T-cell (primary cell): Measurements from ENCODE around the gene NRP1. TPM values are rescaled to one million over a fixed set of nuclear protein-coding genes. Genes with fewer than 3 reads are reported as not detected.

Experiments used
- ATAC-seq, 4 experiments: fragments of 200-7000 bp in 3 of 4; fragments of 150-1000 bp in 1 of 4; cut with Tn5 transposase; replicated peaks in 1 of 4; 1 replicate in 3 of 4; 2 replicates in 1 of 4; pipeline ENCODE4 v1.10.0; 2021; ENCODE audit warnings: moderate library complexity in 3 of 4, mild to moderate bottlenecking in 2 of 4, moderate number of reproducible peaks in 1 of 4
- CTCF ChIA-PET, 2 donors: fragments of 300-600 bp; sonication (Branson Sonifier 250); formaldehyde crosslinking; loops; one replicate each; lab custom pipeline; 2022; ENCODE audit warnings: antibody characterized with exemption in 2 of 2; lab: Charles Lee
- POLR2A ChIA-PET, 2 donors: fragments of 300-600 bp; sonication (Branson Sonifier 250); formaldehyde crosslinking; loops; one replicate each; lab custom pipeline; 2022; ENCODE audit warnings: antibody characterized with exemption in 2 of 2; lab: Charles Lee
- DNase-seq, 35 experiments: peaks; one replicate each; pipeline versions ENCODE4 v3.0.0 to v3.0.0-alpha.2; 2013 to 2023
- H3K27ac ChIP-seq: one replicate; pipeline ENCODE4 v1.5.1; 2013; ENCODE audit warnings: low read length
- H3K27me3 ChIP-seq, 2 experiments: replicated peaks in 1 of 2; 1 replicate in 1 of 2; 2 replicates in 1 of 2; pipeline versions ENCODE4 v1.6.1 to v1.7.0; 2013; ENCODE audit warnings: low read length in 1 of 2, mixed read lengths in 1 of 2; ENCODE audit not compliant: control insufficient read depth in 2 of 2, insufficient read depth in 2 of 2; ENCODE audit errors: extremely low read depth in 1 of 2
- H3K36me3 ChIP-seq, 2 donors: 1 replicate in 1 of 2; 2 replicates in 1 of 2; pipeline versions ENCODE4 v1.6.1 to v1.7.0; 2013; ENCODE audit warnings: low read length in 1 of 2; ENCODE audit not compliant: control insufficient read depth in 2 of 2, insufficient read depth in 1 of 2; ENCODE audit errors: extremely low read depth in 1 of 2
- H3K4me1 ChIP-seq, 2 experiments: 1 replicate in 1 of 2; 2 replicates in 1 of 2; pipeline versions ENCODE4 v1.6.1 to v1.7.0; 2013; ENCODE audit warnings: low read length in 2 of 2, mixed read lengths in 1 of 2; ENCODE audit not compliant: insufficient read depth in 2 of 2, control insufficient read depth in 1 of 2; ENCODE audit errors: extremely low read depth in 1 of 2
- H3K4me3 ChIP-seq, 2 donors: 1 replicate in 1 of 2; 2 replicates in 1 of 2; pipeline versions ENCODE4 v1.5.1 to v1.7.0; 2013; ENCODE audit warnings: mild to moderate bottlenecking in 2 of 2, low read length in 1 of 2, moderate library complexity in 1 of 2; ENCODE audit not compliant: control insufficient read depth in 1 of 2; ENCODE audit errors: extremely low read depth in 1 of 2
- H3K9me3 ChIP-seq: 2 replicates; pipeline ENCODE4 v1.7.0; 2013
- H3K27ac Mint-ChIP-seq, 2 donors: one replicate each; pipeline ENCODE4 v1.8.0; 2020 to 2021; ENCODE audit warnings: mild to moderate bottlenecking in 2 of 2, mixed read lengths in 2 of 2
- H3K27me3 Mint-ChIP-seq, 2 donors: one replicate each; pipeline ENCODE4 v1.8.0; 2021 to 2022; ENCODE audit warnings: mixed read lengths in 2 of 2
- H3K36me3 Mint-ChIP-seq: one replicate; pipeline ENCODE4 v1.8.0; 2021; ENCODE audit warnings: mixed read lengths
- H3K4me1 Mint-ChIP-seq, 3 donors: one replicate each; pipeline ENCODE4 v1.8.0; 2020 to 2022; ENCODE audit warnings: mixed read lengths in 3 of 3, mild to moderate bottlenecking in 1 of 3
- H3K4me3 Mint-ChIP-seq, 3 donors: one replicate each; pipeline ENCODE4 v1.8.0; 2020 to 2022; ENCODE audit warnings: mild to moderate bottlenecking in 3 of 3, mixed read lengths in 3 of 3, moderate library complexity in 3 of 3
- H3K9me3 Mint-ChIP-seq, 3 donors: one replicate each; pipeline ENCODE4 v1.8.0; 2020 to 2022; ENCODE audit warnings: mixed read lengths in 3 of 3
- WGBS: methylation state at CpG from one replicate; pipeline ENCODE4 v1.1.5; 2013; ENCODE audit warnings: missing lambda C conversion rate; ENCODE audit not compliant: insufficient coverage; 5-methylcytosine and 5-hydroxymethylcytosine counted together
- total RNA-seq, 35 experiments: library from RNA in 6 of 35; stranded (reverse) in 6 of 35; fragments of 120-200 nt in 1 of 35; gene quantifications; one replicate each; pipeline versions ENCODE4 v1.2.1 to v1.2.4 and lab custom pipeline; 2013 to 2026

The NRP1 gene
- total RNA-seq, 5 donors from 2014 or later (not counting 1 experiment from before 2014, with no cell fraction given), result 0.62 to 1.9 (median 1.1) TPM; not detected in 2

DNA sequence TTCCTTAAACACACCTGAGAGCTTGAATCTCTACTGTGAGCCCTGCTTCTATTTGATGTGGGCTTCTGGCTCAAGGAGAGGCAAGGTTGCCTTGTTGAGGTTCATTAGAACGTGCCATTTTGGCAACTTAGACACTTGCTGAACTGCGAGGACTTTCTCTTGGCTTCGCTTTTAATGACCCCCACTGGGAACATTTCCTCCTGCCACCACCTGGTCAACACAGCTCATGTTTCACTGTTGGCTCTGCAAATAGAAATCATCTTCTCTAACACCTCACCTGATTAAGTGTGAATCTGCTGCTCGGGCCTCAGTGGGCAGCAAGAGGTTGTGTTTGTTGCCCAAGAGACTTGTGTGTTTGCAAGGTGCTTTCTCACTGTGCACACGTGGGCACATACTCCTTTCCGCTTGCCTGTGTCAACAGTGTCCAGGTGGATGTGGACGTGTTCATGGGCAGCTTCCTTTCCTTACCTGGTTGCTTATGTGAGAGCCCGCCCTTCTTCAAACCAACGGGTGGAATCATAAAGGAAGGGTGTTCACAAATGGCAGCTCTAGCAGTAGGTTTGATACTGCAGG, 147.0 kb downstream of the NRP1 start:
- Histone ChIP-seq H3K4me3 (no peak overlapping the region), H3K4me1 (no peaks in the 10 kb centered on the region), H3K36me3 (no peaks in the 10 kb centered on the region), H3K27ac (no peak overlapping the region), H3K9me3 (no peaks in the 10 kb centered on the region), H3K27me3 (no peaks in the 10 kb centered on the region)
- no peak for ATAC-seq
- Mint-ChIP-seq H3K27ac (no peak overlapping the region), H3K36me3 (no peaks in the 10 kb centered on the region), H3K4me3 (no peak overlapping the region), H3K9me3 (no peaks in the 10 kb centered on the region), H3K27me3 (peaks cover 0 to 9% of the 10 kb centered on the region in 2 donors), H3K4me1 (no peaks in the 10 kb centered on the region)
- ChIA-PET CTCF (no interaction called here), POLR2A (no interaction called here)
- WGBS, result 94% methylated on average over 5 of the region's 9 CpGs
- no peak for DNase-seq

DNA sequence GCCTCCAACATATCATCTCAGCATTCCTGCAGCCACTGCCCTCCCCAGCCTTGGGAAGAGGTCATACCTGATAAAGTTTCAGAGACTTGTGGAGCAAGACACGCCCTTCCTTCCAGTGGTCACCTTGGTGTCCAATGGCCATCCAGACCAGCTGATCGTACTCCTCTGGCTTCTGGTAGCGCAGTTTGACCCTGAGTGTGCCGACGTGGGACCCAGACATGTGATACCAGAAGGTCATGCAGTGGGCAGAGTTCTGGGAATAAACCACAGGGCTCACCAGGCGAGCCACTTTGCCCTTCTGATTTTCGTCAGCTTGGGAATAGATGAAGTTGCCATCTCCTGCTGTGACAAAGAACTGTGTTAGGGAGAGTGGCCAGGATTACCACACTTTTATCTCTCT, 148.3 kb downstream of the NRP1 start:
- Histone ChIP-seq H3K9me3 (no peaks in the 10 kb centered on the region), H3K27me3 (no peaks in the 10 kb centered on the region), H3K4me1 (no peaks in the 10 kb centered on the region), H3K36me3 (no peaks in the 10 kb centered on the region), H3K27ac (no peak overlapping the region), H3K4me3 (no peak overlapping the region)
- DNase-seq, result no peak
- Mint-ChIP-seq H3K27ac (no peak overlapping the region), H3K9me3 (no peaks in the 10 kb centered on the region), H3K4me1 (no peaks in the 10 kb centered on the region), H3K4me3 (no peak overlapping the region), H3K36me3 (no peaks in the 10 kb centered on the region), H3K27me3 (peaks cover 0 to 12% of the 10 kb centered on the region in 2 donors)
- ChIA-PET CTCF (no interaction called here), POLR2A (no interaction called here)
- 75% methylated on average over 4 of the region's 7 CpGs for WGBS
- ATAC-seq, result no peak

DNA sequence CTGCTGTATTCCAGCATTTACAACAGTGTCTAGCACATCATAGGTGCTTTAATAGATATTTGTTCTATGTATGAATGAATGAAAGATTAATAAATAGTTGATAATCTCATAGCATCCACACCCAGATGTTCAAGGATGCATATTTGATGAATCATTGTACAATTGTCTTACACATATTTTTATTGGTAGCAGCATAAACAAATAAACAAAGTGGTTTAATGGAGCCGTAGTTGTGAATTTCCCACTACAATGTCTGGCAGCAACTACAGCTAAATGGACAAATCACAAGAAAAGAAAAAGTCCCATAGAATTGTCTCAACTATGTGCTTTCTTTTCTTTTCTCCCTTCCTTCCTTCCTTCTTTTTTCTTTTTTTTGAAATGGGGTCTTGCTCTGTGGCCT, 150.8 kb downstream of the NRP1 start:
- no peaks in the 10 kb centered on the region for H3K9me3 Mint-ChIP-seq

DNA sequence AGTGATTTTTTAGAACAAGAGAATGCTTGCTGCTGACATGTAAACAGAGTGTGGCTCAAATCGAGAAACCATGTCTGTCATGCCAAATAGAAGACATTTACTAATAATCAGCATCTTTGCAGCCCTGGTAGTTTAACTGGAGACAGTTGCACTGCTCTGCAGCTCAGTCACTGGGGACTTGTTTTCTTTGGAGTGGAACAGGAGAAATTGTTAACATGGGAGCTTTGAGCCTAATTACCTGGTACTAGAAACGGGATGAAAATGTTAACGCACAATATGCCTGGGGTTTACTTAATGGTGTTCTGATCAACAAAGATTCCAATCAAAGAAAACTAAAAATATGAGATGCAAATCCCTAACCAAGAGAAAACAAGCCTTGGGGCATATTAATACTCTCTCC, 153.5 kb downstream of the NRP1 start:
- H3K4me1 Mint-ChIP-seq, result no peaks in the 10 kb centered on the region
- H3K27me3 Mint-ChIP-seq, result peaks cover 14 to 16% of the 10 kb centered on the region in 2 donors
- ATAC-seq (no peak), DNase-seq (no peak)
- H3K9me3 ChIP-seq, result no peaks in the 10 kb centered on the region
- no peak overlapping the region for H3K27ac ChIP-seq
- H3K9me3 Mint-ChIP-seq, result no peaks in the 10 kb centered on the region
- H3K27me3 ChIP-seq, result peaks cover 0 to 11% of the 10 kb centered on the region in 2 experiments
- H3K4me3 ChIP-seq, result no peak overlapping the region
- WGBS, result no CpG with 5 or more reads among the region's 3 CpGs
- H3K4me3 Mint-ChIP-seq, result no peak overlapping the region
- H3K36me3 Mint-ChIP-seq, result no peaks in the 10 kb centered on the region
- no peak overlapping the region for H3K27ac Mint-ChIP-seq
- ChIA-PET POLR2A (no interaction called here), CTCF (no interaction called here)
- H3K36me3 ChIP-seq, result no peaks in the 10 kb centered on the region
- H3K4me1 ChIP-seq, result no peaks in the 10 kb centered on the region

More for the DNA sequence above, 150.8 kb downstream of the NRP1 start:
- Histone ChIP-seq H3K27me3 (peaks cover 0 to 11% of the 10 kb centered on the region in 2 experiments), H3K9me3 (no peaks in the 10 kb centered on the region), H3K4me3 (no peak overlapping the region), H3K4me1 (no peaks in the 10 kb centered on the region), H3K27ac (no peak overlapping the region), H3K36me3 (no peaks in the 10 kb centered on the region)
- peaks cover 8 to 11% of the 10 kb centered on the region in 2 donors for H3K27me3 Mint-ChIP-seq
- ATAC-seq (no peak), DNase-seq (no peak)
- no peak overlapping the region for H3K4me3 Mint-ChIP-seq
- whole genome bisulfite sequencing, result 100% methylated on average over 1 of the region's 1 CpG
- H3K27ac Mint-ChIP-seq, result no peak overlapping the region
- POLR2A ChIA-PET, result interaction anchor here in 1 of 2 donors (0.7 kb wide), 1 partner anchor 45 kb away, joined by 4 read pairs; no protein-coding TSS in a partner anchor
- CTCF ChIA-PET, result no interaction called here
- H3K36me3 Mint-ChIP-seq, result no peaks in the 10 kb centered on the region
- H3K4me1 Mint-ChIP-seq, result no peaks in the 10 kb centered on the region

DNA sequence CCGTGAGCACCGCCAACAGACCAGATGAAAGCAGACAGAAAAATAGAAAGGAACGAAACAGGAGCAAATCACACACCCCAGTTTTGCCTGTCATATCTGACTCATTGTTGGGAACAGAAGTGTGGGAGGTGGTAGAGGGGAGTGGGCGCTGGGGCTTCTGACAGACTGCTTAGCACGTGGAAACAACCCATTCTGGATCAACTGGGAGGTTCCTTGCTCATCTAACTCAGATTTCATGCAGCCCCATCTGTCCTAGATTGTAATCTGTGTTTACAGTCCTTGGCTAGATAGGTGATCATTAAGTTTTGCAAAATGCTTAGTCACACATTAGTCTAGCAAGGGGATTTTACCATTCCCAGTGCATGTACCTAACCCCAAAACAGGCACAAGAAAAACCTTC, 154.1 kb downstream of the NRP1 start:
- DNase-seq (no peak), ATAC-seq (no peak)
- Mint-ChIP-seq H3K4me3 (no peak overlapping the region), H3K9me3 (no peaks in the 10 kb centered on the region), H3K4me1 (no peaks in the 10 kb centered on the region), H3K27ac (no peak overlapping the region), H3K36me3 (no peaks in the 10 kb centered on the region), H3K27me3 (peaks cover 14 to 17% of the 10 kb centered on the region in 2 donors)
- H3K36me3 ChIP-seq, result no peaks in the 10 kb centered on the region
- peaks cover 0 to 11% of the 10 kb centered on the region in 2 experiments for H3K27me3 ChIP-seq
- no peaks in the 10 kb centered on the region for H3K4me1 ChIP-seq
- WGBS, result no CpG with 5 or more reads among the region's 5 CpGs
- ChIA-PET POLR2A (no interaction called here), CTCF (interaction anchor here in 1 of 2 donors (0.7 kb wide), 1 partner anchor 296 kb away, joined by 3 read pairs; no protein-coding TSS in a partner anchor)
- no peak overlapping the region for H3K27ac ChIP-seq
- no peak overlapping the region for H3K4me3 ChIP-seq
- H3K9me3 ChIP-seq, result no peaks in the 10 kb centered on the region

DNA sequence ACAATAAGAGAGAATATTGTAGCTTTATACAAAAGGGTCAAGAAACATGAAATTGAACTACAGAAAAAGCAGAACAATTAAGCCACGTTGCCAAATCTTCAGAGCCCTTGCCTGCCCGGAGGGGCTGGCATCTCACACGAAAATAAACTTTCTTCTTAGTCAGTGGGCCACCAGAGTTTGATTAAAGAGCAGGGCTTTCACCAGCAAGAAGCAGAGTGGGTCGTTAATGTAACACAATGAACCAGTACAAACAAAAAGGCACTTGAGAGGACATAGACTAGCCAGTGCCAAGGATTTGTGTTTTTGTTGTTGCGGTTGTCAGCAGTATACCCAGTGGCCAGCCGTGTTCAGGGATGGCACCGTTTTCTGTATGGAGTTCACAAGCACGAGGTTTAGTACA, 155.4 kb downstream of the NRP1 start:
- DNase-seq (no peak), ATAC-seq (no peak)
- ChIA-PET CTCF (interaction anchor here in 1 of 2 donors (1.0 kb wide), 1 partner anchor 14 kb away, joined by 4 read pairs; no protein-coding TSS in a partner anchor), POLR2A (no interaction called here)
- H3K36me3 ChIP-seq, result no peaks in the 10 kb centered on the region
- WGBS, result 90% methylated on average over 7 of the region's 8 CpGs
- Mint-ChIP-seq H3K9me3 (no peaks in the 10 kb centered on the region), H3K36me3 (no peaks in the 10 kb centered on the region), H3K4me1 (no peaks in the 10 kb centered on the region), H3K4me3 (no peak overlapping the region), H3K27me3 (peaks cover 14 to 17% of the 10 kb centered on the region in 2 donors), H3K27ac (no peak overlapping the region)
- no peaks in the 10 kb centered on the region for H3K4me1 ChIP-seq
- no peak overlapping the region for H3K4me3 ChIP-seq
- H3K27ac ChIP-seq, result no peak overlapping the region
- H3K9me3 ChIP-seq, result no peaks in the 10 kb centered on the region
- peaks cover 0 to 11% of the 10 kb centered on the region in 2 experiments for H3K27me3 ChIP-seq
